ENCODE measurements around the gene RPS6KA5. TPM values are rescaled to one million over a fixed set of nuclear protein-coding genes. Genes with fewer than 3 reads are reported as not detected.
"Not testable (repeated sequence)": the region's sequence is repeated elsewhere in the genome, so short reads cannot be mapped to it uniquely, and the experiment has no call there.

The RPS6KA5 gene
- total RNA-seq, 1 experiment from 2014 or later, result 24.2 TPM

GRCh38 chr14:91035855-91036254 is 24.6 kb downstream of the RPS6KA5 start:
- DNase-seq (ENCODE audit: low read depth, low spot score), result no peak
- Histone ChIP-seq H3K9ac (ENCODE audit: low read length) (no peak overlapping the region), H4K20me1 (ENCODE audit: insufficient read depth) (no peaks in the 10 kb centered on the region), H2AFZ (ENCODE audit: low read depth, low read length, poor library complexity, severe bottlenecking) (no peak overlapping the region), H3K4me3 (replicated peaks in 1 of 2; ENCODE audit: low read depth in 1 of 2, low read length in 2 of 2) (no peak overlapping the region), H3K27me3 (ENCODE audit: insufficient read depth, low read length) (no peaks in the 10 kb centered on the region), H3K27ac (ENCODE audit: low read depth, low read length) (no peak overlapping the region), H3K4me2 (ENCODE audit: low read length) (no peak overlapping the region), H3K4me1 (ENCODE audit: control insufficient read depth in 1 of 2, insufficient read depth in 2 of 2, low read length in 2 of 2) (peaks cover 0 to 10% of the 10 kb centered on the region in 2 experiments; a peak in 2 of 4 replicates), H3K79me2 (ENCODE audit: insufficient read depth, low read length) (peaks cover 30% of the 10 kb centered on the region), H3K9me2 (ENCODE audit: insufficient read depth) (no peaks in the 10 kb centered on the region), H3K36me3 (ENCODE audit: control insufficient read depth in 1 of 2, insufficient read depth in 2 of 2, low read length in 2 of 2) (no peaks in the 10 kb centered on the region), H3K9me3 (ENCODE audit: control insufficient read depth in 1 of 2, insufficient read depth in 1 of 2, low read depth in 1 of 2, low read length in 2 of 2) (no peaks in the 10 kb centered on the region)
- BruUV-seq (replicated peaks), result no TSS peak
- ChIA-PET CTCF (interaction anchor here (1.0 kb wide), 1 partner anchor 104 kb away, joined by 3 read pairs; no protein-coding TSS in a partner anchor), POLR2A (no interaction called here), RAD21 (ENCODE audit: low non-redundant PET in 1 of 2, low total read pairs in 2 of 2, uncharacterized antibody in 2 of 2, unreplicated experiment in 2 of 2) (no interaction called here)
- intact Hi-C loops (cut with micrococcal nuclease), result no loop called here
- TF ChIP-seq SIN3A (IDR thresholded peaks at IDR 0.05; ENCODE audit: low read depth) (no peak), FOSL1 (IDR thresholded peaks at IDR 0.05; ENCODE audit: low read depth) (no peak), ZNF274 (IDR thresholded peaks at IDR 0.05; ENCODE audit: low read depth, low read length) (no peak)
- ATAC-seq, result no peak

GRCh38 chr14:91034379-91034778 is 26.1 kb downstream of the RPS6KA5 start:
- H3K36me3 ChIP-seq (ENCODE audit: control insufficient read depth in 1 of 2, insufficient read depth in 2 of 2, low read length in 2 of 2); H3K4me3 ChIP-seq (replicated peaks in 1 of 2; ENCODE audit: low read depth in 1 of 2, low read length in 2 of 2); intact Hi-C loops (cut with micrococcal nuclease); H3K4me2 ChIP-seq (ENCODE audit: low read length); H3K9ac ChIP-seq (ENCODE audit: low read length); H3K9me3 ChIP-seq (ENCODE audit: control insufficient read depth in 1 of 2, insufficient read depth in 1 of 2, low read depth in 1 of 2, low read length in 2 of 2); ATAC-seq; POLR2A ChIA-PET; H3K27ac ChIP-seq (ENCODE audit: low read depth, low read length); H4K20me1 ChIP-seq (ENCODE audit: insufficient read depth); BruUV-seq (replicated peaks); H2AFZ ChIP-seq (ENCODE audit: low read depth, low read length, poor library complexity, severe bottlenecking); DNase-seq (ENCODE audit: low read depth, low spot score); H3K27me3 ChIP-seq (ENCODE audit: insufficient read depth, low read length); H3K9me2 ChIP-seq (ENCODE audit: insufficient read depth); RAD21 ChIA-PET (ENCODE audit: low non-redundant PET in 1 of 2, low total read pairs in 2 of 2, uncharacterized antibody in 2 of 2, unreplicated experiment in 2 of 2): not testable (repeated sequence)
- Histone ChIP-seq H3K79me2 (ENCODE audit: insufficient read depth, low read length) (peaks cover 38% of the 10 kb centered on the region), H3K4me1 (ENCODE audit: control insufficient read depth in 1 of 2, insufficient read depth in 2 of 2, low read length in 2 of 2) (peaks cover 11 to 24% of the 10 kb centered on the region in 2 experiments)
- CTCF ChIA-PET, result interaction anchor here (0.7 kb wide), 1 partner anchor 35 kb away, joined by 4 read pairs; no protein-coding TSS in a partner anchor

GRCh38 chr14:91032248-91032647 is 28.2 kb downstream of the RPS6KA5 start:
- no peak for DNase-seq (ENCODE audit: low read depth, low spot score)
- ChIA-PET CTCF (no interaction called here), POLR2A (no interaction called here), RAD21 (ENCODE audit: low non-redundant PET in 1 of 2, low total read pairs in 2 of 2, uncharacterized antibody in 2 of 2, unreplicated experiment in 2 of 2) (no interaction called here)
- BruUV-seq (replicated peaks), result no TSS peak
- Histone ChIP-seq H3K9ac (ENCODE audit: low read length) (no peak overlapping the region), H2AFZ (ENCODE audit: low read depth, low read length, poor library complexity, severe bottlenecking) (no peak overlapping the region), H3K79me2 (ENCODE audit: insufficient read depth, low read length) (peaks cover 50% of the 10 kb centered on the region), H3K27me3 (ENCODE audit: insufficient read depth, low read length) (no peaks in the 10 kb centered on the region), H3K4me3 (replicated peaks in 1 of 2; ENCODE audit: low read depth in 1 of 2, low read length in 2 of 2) (no peak overlapping the region), H3K9me2 (ENCODE audit: insufficient read depth) (no peaks in the 10 kb centered on the region), H3K36me3 (ENCODE audit: control insufficient read depth in 1 of 2, insufficient read depth in 2 of 2, low read length in 2 of 2) (no peaks in the 10 kb centered on the region), H3K9me3 (ENCODE audit: control insufficient read depth in 1 of 2, insufficient read depth in 1 of 2, low read depth in 1 of 2, low read length in 2 of 2) (no peaks in the 10 kb centered on the region), H3K27ac (ENCODE audit: low read depth, low read length) (no peak overlapping the region), H3K4me2 (ENCODE audit: low read length) (no peak overlapping the region), H3K4me1 (ENCODE audit: control insufficient read depth in 1 of 2, insufficient read depth in 2 of 2, low read length in 2 of 2) (peaks cover 11 to 25% of the 10 kb centered on the region in 2 experiments), H4K20me1 (ENCODE audit: insufficient read depth) (no peaks in the 10 kb centered on the region)
- intact Hi-C loops (cut with micrococcal nuclease), result no loop called here
- ATAC-seq, result no peak
- TF ChIP-seq FOSL1 (IDR thresholded peaks at IDR 0.05; ENCODE audit: low read depth) (no peak), SRF (IDR thresholded peaks at IDR 0.05; ENCODE audit: low read depth) (no peak), ZBTB33 (IDR thresholded peaks at IDR 0.05; ENCODE audit: extremely low read depth, insufficient replicate concordance, low read length) (no peak), EZH2phosphoT487 (IDR thresholded peaks at IDR 0.05; ENCODE audit: borderline replicate concordance) (no peak)
- TF ChIP-seq, protein P1, sequence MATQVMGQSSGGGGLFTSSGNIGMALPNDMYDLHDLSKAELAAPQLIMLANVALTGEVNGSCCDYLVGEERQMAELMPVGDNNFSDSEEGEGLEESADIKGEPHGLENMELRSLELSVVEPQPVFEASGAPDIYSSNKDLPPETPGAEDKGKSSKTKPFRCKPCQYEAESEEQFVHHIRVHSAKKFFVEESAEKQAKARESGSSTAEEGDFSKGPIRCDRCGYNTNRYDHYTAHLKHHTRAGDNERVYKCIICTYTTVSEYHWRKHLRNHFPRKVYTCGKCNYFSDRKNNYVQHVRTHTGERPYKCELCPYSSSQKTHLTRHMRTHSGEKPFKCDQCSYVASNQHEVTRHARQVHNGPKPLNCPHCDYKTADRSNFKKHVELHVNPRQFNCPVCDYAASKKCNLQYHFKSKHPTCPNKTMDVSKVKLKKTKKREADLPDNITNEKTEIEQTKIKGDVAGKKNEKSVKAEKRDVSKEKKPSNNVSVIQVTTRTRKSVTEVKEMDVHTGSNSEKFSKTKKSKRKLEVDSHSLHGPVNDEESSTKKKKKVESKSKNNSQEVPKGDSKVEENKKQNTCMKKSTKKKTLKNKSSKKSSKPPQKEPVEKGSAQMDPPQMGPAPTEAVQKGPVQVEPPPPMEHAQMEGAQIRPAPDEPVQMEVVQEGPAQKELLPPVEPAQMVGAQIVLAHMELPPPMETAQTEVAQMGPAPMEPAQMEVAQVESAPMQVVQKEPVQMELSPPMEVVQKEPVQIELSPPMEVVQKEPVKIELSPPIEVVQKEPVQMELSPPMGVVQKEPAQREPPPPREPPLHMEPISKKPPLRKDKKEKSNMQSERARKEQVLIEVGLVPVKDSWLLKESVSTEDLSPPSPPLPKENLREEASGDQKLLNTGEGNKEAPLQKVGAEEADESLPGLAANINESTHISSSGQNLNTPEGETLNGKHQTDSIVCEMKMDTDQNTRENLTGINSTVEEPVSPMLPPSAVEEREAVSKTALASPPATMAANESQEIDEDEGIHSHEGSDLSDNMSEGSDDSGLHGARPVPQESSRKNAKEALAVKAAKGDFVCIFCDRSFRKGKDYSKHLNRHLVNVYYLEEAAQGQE (IDR thresholded peaks at IDR 0.05; ENCODE audit: low read depth), result no peak

Data from HCT116 (cell line).